Measurements from ENCODE around the gene IGSF9.
"Not testable (repeated sequence)": the region's sequence is repeated elsewhere in the genome, so short reads cannot be mapped to it uniquely, and the experiment has no call there.

IGSF9 gene

DNA sequence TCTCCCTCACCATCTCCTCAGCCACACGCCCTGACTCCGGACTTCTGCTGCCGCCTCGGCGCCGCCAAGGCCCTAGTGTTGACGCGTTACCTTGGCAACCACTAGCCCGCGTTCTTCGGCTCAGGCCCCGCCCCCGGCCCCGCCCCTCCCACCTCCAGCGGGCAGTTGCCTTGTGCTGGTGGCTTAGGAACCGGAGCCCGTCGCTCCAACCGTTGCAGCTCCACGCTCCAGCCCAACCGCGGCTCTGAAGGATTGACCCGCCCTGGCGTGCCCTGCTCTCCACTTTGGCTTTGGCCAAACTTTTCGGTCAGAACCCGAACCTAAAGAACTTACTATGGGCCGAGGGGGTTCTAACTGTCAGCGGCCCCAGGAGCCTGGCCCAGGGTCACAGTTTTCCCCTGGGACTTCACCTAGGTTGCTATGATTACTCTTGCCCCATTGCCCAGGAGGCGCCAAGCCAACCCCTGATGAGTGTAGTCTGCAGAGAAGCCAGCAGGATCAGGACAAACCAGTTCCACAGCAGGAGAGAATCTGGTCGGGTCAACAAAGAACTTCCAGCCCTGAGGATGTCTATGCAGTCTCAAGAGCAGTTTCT, 45.2 kb downstream of the IGSF9 start, which contains the start of gene CFAP45:
Gene CFAP45 (minus strand): TSS at position 80 of the 595 bp plus-strand sequence. CDS start 67 bp downstream, at position 13.
- H3K4me3 ChIP-seq (ENCODE audit: control insufficient read depth, low read depth, low read length), result no peak within 1 kb of the TSS
- TF ChIP-seq, protein P1, sequence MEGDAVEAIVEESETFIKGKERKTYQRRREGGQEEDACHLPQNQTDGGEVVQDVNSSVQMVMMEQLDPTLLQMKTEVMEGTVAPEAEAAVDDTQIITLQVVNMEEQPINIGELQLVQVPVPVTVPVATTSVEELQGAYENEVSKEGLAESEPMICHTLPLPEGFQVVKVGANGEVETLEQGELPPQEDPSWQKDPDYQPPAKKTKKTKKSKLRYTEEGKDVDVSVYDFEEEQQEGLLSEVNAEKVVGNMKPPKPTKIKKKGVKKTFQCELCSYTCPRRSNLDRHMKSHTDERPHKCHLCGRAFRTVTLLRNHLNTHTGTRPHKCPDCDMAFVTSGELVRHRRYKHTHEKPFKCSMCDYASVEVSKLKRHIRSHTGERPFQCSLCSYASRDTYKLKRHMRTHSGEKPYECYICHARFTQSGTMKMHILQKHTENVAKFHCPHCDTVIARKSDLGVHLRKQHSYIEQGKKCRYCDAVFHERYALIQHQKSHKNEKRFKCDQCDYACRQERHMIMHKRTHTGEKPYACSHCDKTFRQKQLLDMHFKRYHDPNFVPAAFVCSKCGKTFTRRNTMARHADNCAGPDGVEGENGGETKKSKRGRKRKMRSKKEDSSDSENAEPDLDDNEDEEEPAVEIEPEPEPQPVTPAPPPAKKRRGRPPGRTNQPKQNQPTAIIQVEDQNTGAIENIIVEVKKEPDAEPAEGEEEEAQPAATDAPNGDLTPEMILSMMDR (conservative IDR thresholded peaks at IDR 0.05; ENCODE audit: control insufficient read depth, insufficient read depth, low read depth, low read length), result no peak

DNA sequence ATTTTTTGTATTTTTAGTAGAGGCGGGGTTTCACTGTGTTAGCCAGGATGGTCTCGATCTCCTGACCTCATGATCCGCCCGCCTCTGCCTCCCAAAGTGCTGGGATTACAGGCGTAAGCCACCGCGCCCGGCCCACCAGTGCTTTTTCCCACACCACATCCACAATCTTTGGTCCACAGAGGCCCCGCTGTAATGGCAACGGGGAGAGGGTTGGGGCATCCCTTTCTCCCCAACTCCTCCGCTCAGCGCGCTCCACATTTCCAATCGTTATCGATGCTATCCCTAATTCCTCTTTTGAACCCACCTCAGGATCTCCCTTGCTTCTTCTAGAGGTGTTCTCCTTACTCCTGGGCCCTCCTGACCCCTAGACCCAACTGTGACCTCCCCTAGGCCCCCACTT, 45.8 kb downstream of the IGSF9 start:
- not testable (repeated sequence) for H3K4me3 ChIP-seq (ENCODE audit: control insufficient read depth, low read depth, low read length); DNase-seq (ENCODE audit: low read depth)

More for the DNA sequence above, 45.2 kb downstream of the IGSF9 start, which contains the start of gene CFAP45:
- peak; percentile 66 for DNase-seq (ENCODE audit: low read depth)

DNA sequence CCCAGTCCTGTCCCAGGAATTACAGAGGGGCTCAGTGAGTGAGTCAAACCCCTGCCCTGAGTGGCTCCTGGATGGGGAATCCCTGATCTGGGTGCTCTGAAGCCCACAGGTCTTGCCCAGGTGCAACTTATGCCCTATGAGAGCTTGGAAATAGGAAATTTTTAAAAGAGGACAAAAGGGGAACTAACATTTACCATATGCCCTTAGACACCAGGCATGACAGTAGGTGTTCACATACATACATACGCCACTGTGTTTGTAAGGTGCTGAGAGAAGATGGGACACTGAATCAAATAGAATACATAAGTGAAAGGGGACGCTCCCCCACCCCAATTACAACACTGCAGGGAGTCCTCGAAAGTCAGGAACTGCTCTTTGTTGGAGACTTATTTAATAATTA, 46.9 kb downstream of the IGSF9 start:
- no peak overlapping the region for H3K4me3 ChIP-seq (ENCODE audit: control insufficient read depth, low read depth, low read length)
- TF ChIP-seq, protein P1 (conservative IDR thresholded peaks at IDR 0.05; ENCODE audit: control insufficient read depth, insufficient read depth, low read depth, low read length), result no peak
- no peak for DNase-seq (ENCODE audit: low read depth)

DNA sequence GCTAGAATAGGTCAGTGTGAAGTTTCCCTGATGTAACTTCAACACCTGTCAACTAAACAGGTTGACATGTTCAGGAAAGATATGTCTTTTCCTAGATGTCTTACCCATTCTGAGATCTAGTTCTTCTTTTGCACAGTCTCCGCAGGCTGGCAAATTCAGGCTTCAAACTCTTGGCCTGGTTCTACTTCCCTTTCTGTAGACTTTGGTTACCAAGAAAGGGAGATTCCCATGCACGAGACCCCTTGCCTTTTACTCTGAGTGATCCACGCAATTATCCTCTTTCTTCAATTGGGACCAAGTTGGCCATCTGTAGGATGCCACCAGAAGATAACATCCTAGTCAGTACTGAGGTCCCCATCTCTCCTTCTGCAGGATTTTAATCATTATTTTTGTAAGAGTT, 47.5 kb downstream of the IGSF9 start:
- no peak overlapping the region for H3K4me3 ChIP-seq (ENCODE audit: control insufficient read depth, low read depth, low read length)
- no peak for DNase-seq (ENCODE audit: low read depth)
- TF ChIP-seq, protein P1 (conservative IDR thresholded peaks at IDR 0.05; ENCODE audit: control insufficient read depth, insufficient read depth, low read depth, low read length), result no peak

DNA sequence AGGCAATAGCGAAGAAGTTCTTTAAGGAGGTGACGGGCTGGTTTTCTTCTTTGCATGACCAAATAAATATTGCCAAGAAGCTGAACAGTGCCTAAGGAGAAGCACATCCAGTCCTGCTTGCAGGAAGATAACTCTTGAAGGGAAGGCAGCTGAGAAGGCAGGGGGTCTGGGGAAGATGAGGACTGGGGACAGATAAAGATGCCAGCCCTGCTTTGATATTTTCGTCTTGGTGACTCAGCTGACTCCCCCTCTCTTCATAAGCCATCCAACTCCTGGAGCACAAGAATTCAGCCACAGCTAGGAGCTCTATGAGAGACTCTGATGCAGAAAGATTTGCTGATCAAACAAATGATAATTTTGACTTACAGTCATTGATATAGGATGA, 48.9 kb downstream of the IGSF9 start:
- DNase-seq (ENCODE audit: low read depth), result no peak
- no peak overlapping the region for H3K4me3 ChIP-seq (ENCODE audit: control insufficient read depth, low read depth, low read length)
- TF ChIP-seq, protein P1 (conservative IDR thresholded peaks at IDR 0.05; ENCODE audit: control insufficient read depth, insufficient read depth, low read depth, low read length), result no peak

DNA sequence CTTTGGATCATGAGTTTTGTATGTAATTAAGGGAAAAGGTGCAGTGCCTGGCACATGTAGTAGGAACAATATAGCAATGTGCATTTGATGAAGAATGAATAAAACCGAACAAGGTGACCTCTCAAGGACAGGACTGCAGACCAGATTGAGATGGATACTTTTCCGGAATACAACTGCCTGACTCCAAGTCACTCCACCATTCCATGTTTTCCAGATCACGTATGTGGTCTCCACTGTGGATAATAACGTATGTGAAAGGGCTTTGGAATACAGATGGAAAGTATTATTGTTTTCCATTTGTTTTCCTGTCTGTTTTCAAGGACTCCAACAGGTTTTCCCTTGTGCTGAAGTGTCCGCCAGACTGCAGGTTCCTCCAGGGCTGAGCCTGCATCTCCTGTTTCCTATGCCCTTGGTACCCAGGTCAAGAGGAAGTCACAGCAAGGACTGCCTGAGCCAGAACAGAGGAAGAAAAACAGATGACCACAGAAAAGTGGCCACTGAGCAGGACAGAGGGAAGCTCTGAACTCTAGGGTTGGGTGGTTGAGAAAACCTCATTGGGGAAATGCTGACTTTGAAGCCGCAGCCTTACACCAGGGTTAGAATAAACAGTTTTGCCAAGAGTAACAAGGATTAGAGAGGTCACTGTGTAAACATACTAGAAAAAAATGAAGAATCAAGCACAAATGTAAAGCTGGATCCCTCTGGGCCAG, 49.4 kb downstream of the IGSF9 start:
- no peak for DNase-seq (ENCODE audit: low read depth)
- TF ChIP-seq, protein P1 (conservative IDR thresholded peaks at IDR 0.05; ENCODE audit: control insufficient read depth, insufficient read depth, low read depth, low read length), result no peak
- no peak overlapping the region for H3K4me3 ChIP-seq (ENCODE audit: control insufficient read depth, low read depth, low read length)

DNA sequence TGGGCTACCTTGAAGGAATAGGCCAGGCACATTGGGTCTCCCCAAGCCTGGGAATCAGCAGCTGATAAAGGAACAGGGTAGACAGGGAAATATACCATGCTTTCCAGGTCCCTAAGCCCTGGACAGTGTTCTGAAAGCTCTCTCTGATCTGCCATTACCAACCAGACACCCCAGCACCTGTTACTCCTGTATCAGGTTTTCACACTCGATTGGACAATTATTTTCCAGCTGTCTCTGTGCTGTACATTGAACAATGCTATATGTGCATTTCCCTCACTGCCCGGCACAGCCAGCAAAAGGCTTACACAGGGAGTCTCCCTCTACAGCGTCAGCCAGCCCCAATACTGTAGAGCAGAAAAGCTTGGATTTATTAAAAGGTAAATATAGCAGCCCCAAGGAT, 50.1 kb downstream of the IGSF9 start:
- H3K4me3 ChIP-seq (ENCODE audit: control insufficient read depth, low read depth, low read length), result no peak overlapping the region
- DNase-seq (ENCODE audit: low read depth), result no peak
- TF ChIP-seq, protein P1 (conservative IDR thresholded peaks at IDR 0.05; ENCODE audit: control insufficient read depth, insufficient read depth, low read depth, low read length), result no peak

Data from fibroblast of mammary gland (primary cell).